BE2C (cell line): ENCODE data around the gene KCNMA1.

ENCODE experiments used
- DNase-seq: peaks from one replicate; pipeline ENCODE4 v3.0.0-alpha.2; 2020
- H3K27me3 ChIP-seq: fragments of 250-450 bp; sonication (Bioruptor Pico); 2 replicates; pipeline ENCODE4 v1.5.1; 2020; ENCODE audit warnings: mild to moderate bottlenecking
- H3K36me3 ChIP-seq: fragments of 250-450 bp; sonication (Bioruptor Pico); 2 replicates; pipeline ENCODE4 v1.5.1; 2020; ENCODE audit warnings: mild to moderate bottlenecking
- H3K4me1 ChIP-seq: fragments of 250-450 bp; sonication (Bioruptor Pico); 2 replicates; pipeline ENCODE4 v1.5.1; 2020
- H3K4me3 ChIP-seq: 2 replicates; pipeline ENCODE4 v1.5.1; 2011; ENCODE audit warnings: low read depth, low read length
- H3K9me3 ChIP-seq: fragments of 250-450 bp; sonication (Bioruptor Pico); 2 replicates; pipeline ENCODE4 v1.5.1; 2020
- TF ChIP-seq, protein P1 (sequence below): IDR thresholded peaks from 2 replicates; pipeline ENCODE4 v1.5.1; 2012; ENCODE audit warnings: mild to moderate bottlenecking, low read depth, low read length

The KCNMA1 gene

DNA sequence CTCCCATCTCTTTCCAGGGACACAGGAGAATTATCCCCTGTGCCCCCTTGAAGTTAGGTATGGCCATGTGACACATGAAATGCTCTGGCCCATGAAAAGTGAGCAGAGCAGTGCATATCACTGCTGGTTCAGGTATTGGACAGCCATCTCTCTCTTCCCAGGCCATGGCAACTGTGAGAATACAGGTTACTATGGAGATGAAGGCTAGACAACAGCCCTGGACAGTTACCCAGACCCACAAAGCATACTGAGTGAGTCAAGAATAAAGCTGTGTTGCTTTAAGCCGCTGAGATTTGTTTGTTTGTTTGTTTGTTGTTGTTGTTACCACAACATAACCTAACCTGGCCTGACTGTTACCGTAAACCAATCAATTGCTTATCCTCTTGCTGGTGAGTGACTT lies 722.3 kb downstream of the KCNMA1 start:
- H3K36me3 ChIP-seq, result no peaks in the 10 kb centered on the region
- no peak overlapping the region for H3K4me3 ChIP-seq
- TF ChIP-seq, protein P1, sequence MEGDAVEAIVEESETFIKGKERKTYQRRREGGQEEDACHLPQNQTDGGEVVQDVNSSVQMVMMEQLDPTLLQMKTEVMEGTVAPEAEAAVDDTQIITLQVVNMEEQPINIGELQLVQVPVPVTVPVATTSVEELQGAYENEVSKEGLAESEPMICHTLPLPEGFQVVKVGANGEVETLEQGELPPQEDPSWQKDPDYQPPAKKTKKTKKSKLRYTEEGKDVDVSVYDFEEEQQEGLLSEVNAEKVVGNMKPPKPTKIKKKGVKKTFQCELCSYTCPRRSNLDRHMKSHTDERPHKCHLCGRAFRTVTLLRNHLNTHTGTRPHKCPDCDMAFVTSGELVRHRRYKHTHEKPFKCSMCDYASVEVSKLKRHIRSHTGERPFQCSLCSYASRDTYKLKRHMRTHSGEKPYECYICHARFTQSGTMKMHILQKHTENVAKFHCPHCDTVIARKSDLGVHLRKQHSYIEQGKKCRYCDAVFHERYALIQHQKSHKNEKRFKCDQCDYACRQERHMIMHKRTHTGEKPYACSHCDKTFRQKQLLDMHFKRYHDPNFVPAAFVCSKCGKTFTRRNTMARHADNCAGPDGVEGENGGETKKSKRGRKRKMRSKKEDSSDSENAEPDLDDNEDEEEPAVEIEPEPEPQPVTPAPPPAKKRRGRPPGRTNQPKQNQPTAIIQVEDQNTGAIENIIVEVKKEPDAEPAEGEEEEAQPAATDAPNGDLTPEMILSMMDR, result no peak
- no peaks in the 10 kb centered on the region; the same call in 1 of the 2 replicates for H3K4me1 ChIP-seq
- H3K9me3 ChIP-seq, result no peaks in the 10 kb centered on the region
- no peaks in the 10 kb centered on the region for H3K27me3 ChIP-seq
- no peak for DNase-seq

DNA sequence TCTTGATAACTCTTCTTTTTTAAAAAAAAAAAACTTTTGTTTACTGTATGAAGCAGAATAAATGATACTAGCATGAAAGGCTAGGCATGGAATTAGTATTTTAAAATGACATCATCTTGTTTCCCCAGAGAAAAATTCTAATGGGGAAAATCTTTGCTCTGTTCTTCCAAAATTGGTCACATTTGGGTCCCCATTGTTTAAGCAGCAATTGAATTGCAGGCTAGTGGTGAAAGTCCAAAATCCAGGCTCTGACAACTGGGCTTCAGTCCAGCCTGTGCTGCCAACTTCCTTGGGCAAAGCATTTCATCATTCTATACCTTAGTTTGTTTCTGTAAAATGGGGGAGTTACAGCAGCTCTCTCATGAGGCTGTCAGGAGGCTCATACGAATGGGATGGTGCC lies 726.4 kb downstream of the KCNMA1 start:
- no peak for DNase-seq
- TF ChIP-seq, protein P1, result no peak
- Histone ChIP-seq H3K4me3 (no peak overlapping the region), H3K36me3 (no peaks in the 10 kb centered on the region), H3K4me1 (peaks cover 5% of the 10 kb centered on the region), H3K9me3 (no peaks in the 10 kb centered on the region), H3K27me3 (no peaks in the 10 kb centered on the region)

DNA sequence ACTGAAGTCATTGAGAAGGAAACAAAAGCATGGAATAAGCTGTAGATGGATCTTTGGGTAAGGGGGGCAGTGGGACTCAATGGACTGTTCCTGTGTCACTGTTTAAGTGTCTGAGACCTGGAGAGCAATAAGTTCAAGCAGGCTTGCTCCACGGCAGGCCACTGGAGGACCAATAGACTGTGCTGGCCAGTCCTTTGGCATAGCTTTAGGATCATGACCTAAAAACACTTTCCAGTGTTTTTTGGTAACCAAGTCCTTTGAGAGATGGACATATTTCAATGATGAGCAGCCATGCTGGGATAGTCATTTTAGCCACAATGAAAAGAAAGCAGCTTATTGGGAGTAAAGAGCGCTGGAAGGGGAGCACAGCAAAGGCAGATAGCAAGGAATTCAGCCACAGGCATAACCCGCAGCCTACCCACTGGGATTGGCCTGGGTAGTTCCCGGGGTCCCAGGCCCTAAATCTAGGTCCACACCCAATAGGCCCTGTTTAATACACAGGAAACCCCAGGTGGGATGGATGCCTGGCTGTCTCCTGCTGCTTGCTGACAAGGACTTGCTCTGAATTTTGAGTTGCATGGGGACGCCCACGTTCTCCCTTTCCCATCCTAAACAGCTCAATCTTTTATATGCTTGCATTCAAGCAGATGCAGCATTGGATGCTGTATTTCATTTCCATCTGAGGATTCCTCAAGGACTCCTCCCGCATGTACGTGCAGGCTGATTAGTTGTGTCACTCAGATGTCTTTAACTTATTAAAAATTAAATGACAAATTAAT lies 727.2 kb downstream of the KCNMA1 start:
- TF ChIP-seq, protein P1, result no peak
- peaks cover 6% of the 10 kb centered on the region for H3K4me1 ChIP-seq
- no peaks in the 10 kb centered on the region for H3K27me3 ChIP-seq
- no peak for DNase-seq
- H3K9me3 ChIP-seq, result no peaks in the 10 kb centered on the region
- H3K36me3 ChIP-seq, result no peaks in the 10 kb centered on the region
- no peak overlapping the region for H3K4me3 ChIP-seq

DNA sequence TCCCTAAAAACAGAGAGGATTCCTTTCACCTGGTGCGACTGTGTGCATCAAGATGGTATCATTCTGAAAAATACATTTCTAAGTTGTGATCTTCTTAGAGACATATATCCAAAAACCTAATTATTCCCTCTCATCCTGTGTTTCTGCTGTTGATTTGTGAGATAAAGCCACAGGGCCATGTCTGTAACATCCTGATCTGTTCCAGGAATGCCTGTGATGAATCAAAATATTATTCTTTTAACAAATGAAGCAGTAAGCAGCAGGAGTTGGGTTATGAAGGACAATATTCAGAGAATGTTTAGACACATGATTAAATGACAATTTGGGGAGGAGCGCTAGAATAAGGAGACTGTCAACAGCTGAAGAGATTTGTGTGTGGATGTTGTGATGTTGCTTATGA lies 731.4 kb downstream of the KCNMA1 start:
- no peaks in the 10 kb centered on the region for H3K36me3 ChIP-seq
- TF ChIP-seq, protein P1, result no peak

DNA sequence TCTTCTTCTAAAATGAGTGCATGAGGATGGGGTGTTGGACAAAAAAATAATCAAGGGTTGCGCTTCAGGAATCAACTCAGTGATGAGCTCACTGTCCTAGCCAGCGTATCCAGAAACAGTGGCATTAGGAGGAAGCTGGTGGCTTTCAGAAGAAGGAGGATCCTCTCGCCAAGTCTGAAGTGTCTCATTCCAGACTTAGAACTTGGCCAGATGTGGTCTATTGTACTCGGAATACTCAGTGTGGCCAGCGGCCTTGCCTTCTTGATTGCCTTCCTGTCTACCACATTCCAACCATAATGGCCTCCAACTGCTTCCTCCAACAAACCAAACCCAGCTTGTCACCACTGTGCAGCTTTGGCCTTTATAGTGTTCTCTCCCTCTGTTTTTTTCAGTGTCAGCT lies 732.4 kb downstream of the KCNMA1 start:
- H3K9me3 ChIP-seq, result no peaks in the 10 kb centered on the region
- no peak overlapping the region for H3K4me3 ChIP-seq
- H3K27me3 ChIP-seq, result no peaks in the 10 kb centered on the region
- H3K36me3 ChIP-seq, result no peaks in the 10 kb centered on the region
- peaks cover 6% of the 10 kb centered on the region; the same call in 1 of the 2 replicates for H3K4me1 ChIP-seq
- TF ChIP-seq, protein P1, result no peak
- DNase-seq, result no peak

More for the DNA sequence above, 731.4 kb downstream of the KCNMA1 start:
- Histone ChIP-seq H3K27me3 (no peaks in the 10 kb centered on the region), H3K9me3 (no peaks in the 10 kb centered on the region), H3K4me3 (no peak overlapping the region), H3K4me1 (peaks cover 6% of the 10 kb centered on the region; the same call in 1 of the 2 replicates)
- no peak for DNase-seq

DNA sequence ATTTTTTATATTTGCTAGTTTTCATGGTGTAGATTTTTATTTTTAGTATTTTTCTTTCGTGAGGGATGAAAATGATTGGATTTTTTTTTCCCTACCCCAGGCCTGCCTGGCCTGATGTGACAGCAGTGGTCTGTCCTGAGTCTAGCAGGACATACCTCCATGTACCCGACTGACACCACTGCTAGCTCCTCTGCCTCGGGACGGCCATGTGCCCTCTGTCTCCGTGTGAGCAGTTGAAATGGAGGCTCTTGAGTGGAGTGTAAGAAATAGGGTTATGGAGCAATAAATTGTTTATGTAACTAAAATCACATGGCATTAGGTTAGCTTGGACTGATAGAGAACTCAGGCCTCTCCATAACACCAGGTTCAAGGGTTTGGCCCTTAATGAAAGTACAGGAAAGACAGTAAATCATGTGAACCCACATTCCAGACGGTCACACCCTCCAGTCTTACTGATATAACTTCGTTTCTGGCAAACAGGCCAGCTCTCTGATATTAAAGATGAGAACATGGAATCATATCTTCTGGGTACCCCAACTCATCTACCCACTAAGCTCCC lies 734.1 kb downstream of the KCNMA1 start:
- Histone ChIP-seq H3K27me3 (no peaks in the 10 kb centered on the region), H3K9me3 (no peaks in the 10 kb centered on the region), H3K4me1 (peaks cover 6% of the 10 kb centered on the region; the same call in 1 of the 2 replicates), H3K4me3 (no peak overlapping the region), H3K36me3 (no peaks in the 10 kb centered on the region)
- no peak for DNase-seq
- TF ChIP-seq, protein P1, result no peak
